Heart left ventricle (tissue), 13 donors: ENCODE data around the gene CDK3.

Source experiments
- CTCF ChIP-seq, 12 donors: fragments of 200-600 bp; sonication (generic) in 4 of 12; IDR thresholded peaks; one replicate each; pipeline versions ENCODE4 v1.5.0 to v1.8.0; 2018 to 2022; ENCODE audit warnings: antibody characterized with exemption in 12 of 12, mild to moderate bottlenecking in 5 of 12
- POLR2A ChIP-seq, 2 donors: fragments of 450-650 bp; IDR thresholded peaks; one replicate each; pipeline ENCODE4 v1.6.1; 2017; ENCODE audit warnings: antibody characterized with exemption in 2 of 2, mild to moderate bottlenecking in 2 of 2, moderate library complexity in 2 of 2
- donor health status: ischemic (EF 13 %, LVEDD 7.1; RV severe dilation, severe dysfunction).
- donor health status: DM: no; HTN: yes; CAD: no.
- donor health status: DM: no; HTN: no; CAD: no.
- donor health status: ischemic (EF 25% LVEDD 6.9; RV normal size, moderate dysfunction).
- donor health status: ischemic (EF 25% LVEDD 5.7; RV mildly dilated, moderate dysfunction).
- donor health status: ischemic (EF 35%, LVEDD 5.7; RV mildly dilated, moderate dysfunction).
- donor health status: nonischemic (EF 11% LVEDD 7.7; RV severe dilation, severe dysfunction).
- donor health status: DM: yes; HTN: yes; CAD: no.
- donor health status: PGD.
- donor health status: ischemic (EF 29% LVEDD 5.4; RV normal size, mild dysfunction).
- donor health status: nonischemic (EF 23%, LVEDD 6.1; RV moderate dilation, normal function).

GRCh38 chr17:75980188-75981018, 20.3 kb upstream of the CDK3 start:
- TF ChIP-seq CTCF (IDR thresholded peaks at IDR 0.05) (no peak), POLR2A (IDR thresholded peaks at IDR 0.05) (no peak)
